Limb (tissue), 2 donors: ENCODE data around the gene MYO3B.

Experiments used
- DNase-seq, 2 donors: peaks; one replicate each; pipeline ENCODE4 v3.0.0-alpha.2; 2016; ENCODE audit errors: extremely low spot score in 2 of 2

Gene MYO3B

GRCh38 chr2:170301626-170302025 is 123.7 kb downstream of the MYO3B start:
- no peak for DNase-seq

- no peak for DNase-seq
Observed at GRCh38 chr2:170305711-170306110, 127.8 kb downstream of the MYO3B start.

DNA sequence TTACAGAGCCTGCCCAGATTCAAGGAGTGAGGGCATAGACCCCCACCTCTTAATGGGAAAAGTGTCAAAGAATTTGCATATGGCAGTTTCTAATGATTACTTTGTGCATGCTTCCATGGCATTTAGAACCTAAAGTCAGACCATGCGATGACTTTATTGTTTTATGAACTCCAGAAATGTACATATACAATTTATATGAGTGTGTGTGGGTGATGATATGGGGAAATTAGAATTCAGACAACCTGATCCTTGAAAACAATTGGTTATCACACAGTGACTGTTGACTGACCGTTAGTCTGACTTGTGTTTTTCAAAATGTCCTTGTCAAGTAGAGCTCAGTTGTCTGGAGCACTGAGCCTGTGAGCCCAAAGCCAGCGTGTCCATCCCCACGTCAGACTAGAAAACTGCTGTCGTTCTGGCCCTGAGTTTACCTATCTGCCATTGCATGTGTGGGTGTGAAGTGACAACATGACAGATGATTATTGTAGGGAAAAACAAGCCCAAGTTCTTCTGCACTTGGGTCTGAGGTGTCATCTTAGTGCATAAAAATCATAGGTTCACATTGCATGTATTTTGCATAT is 128.4 kb downstream of the MYO3B start:
- no peak for DNase-seq

GRCh38 chr2:170307052-170307451 is 129.1 kb downstream of the MYO3B start:
- no peak for DNase-seq

DNA sequence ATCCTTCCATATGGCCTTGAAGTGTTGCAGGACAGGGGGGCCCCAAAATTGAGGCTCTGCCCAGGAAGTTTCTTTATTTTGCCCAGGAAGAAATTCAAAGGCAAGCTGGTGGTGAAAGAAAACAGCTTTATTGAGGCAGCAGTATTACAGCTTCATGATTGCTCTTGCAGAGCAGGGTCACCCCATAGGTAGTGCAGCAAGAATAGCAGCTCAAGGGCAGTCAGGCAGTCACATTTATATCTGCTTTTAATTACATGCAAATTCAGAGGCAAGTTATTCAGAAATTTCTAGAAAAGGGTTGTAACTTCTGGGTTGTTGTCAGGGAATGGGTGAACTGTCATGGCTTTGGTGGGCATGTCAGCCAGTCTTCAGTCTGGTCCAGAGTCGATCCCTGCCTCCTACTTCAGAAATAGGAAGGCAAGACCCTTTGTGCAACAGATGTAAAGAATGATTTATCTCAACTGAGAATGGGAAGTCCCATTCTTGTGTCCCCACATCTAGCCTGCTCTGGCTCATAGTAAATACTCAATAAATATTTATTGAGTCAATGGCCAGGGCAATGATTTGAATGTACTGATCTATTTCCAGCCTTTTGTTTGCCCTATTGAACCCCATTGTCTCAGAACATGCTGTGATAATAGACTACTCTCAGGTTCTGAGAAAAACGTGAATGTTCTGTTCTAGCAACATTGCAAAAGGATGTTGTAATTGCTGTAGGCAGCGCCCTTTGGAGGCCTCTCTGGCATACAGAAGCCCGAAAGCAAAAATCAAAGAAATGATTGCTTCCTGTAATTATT is 129.8 kb downstream of the MYO3B start:
- no peak for DNase-seq

GRCh38 chr2:170310876-170311502 is 133.0 kb downstream of the MYO3B start:
- no peak for DNase-seq

- DNase-seq, result peak; percentile 42 to 44
Observed at GRCh38 chr2:170313347-170313991, 135.5 kb downstream of the MYO3B start.

- DNase-seq, result no peak
Observed at GRCh38 chr2:170313992-170314348, 136.0 kb downstream of the MYO3B start.

- no peak for DNase-seq
Observed at GRCh38 chr2:170314744-170315447, 136.9 kb downstream of the MYO3B start.

- DNase-seq, result no peak
Observed at GRCh38 chr2:170320948-170321347, 143.0 kb downstream of the MYO3B start.

- no peak for DNase-seq
Observed at GRCh38 chr2:170321526-170321925, 143.6 kb downstream of the MYO3B start.

- DNase-seq, result no peak
Observed at GRCh38 chr2:170322140-170322766, 144.3 kb downstream of the MYO3B start.

- no peak for DNase-seq
Observed at GRCh38 chr2:170323743-170324142, 145.8 kb downstream of the MYO3B start.

DNA sequence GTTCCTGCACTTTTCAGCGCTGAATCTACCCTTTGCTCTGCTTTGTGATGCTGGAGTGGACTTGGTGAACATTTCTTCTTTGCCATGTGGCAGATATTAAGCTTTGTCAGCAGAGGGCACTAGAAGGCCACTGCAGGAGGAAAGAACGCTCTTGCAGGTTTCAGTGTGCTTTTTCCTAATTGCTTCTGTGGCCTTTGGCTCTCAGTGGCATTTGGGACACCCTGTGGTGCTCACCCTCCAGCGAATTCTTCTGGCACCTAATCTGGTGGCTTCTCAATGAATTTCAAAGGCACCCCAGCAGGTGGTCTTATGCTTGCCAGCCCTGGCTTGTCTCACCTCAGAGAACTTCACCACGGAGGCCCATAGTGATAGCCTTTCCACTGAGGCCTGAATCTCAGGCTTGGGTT is 146.7 kb downstream of the MYO3B start:
- DNase-seq, result peak; percentile 29 to 40

- no peak for DNase-seq
Observed at GRCh38 chr2:170330881-170331280, 152.9 kb downstream of the MYO3B start.

DNA sequence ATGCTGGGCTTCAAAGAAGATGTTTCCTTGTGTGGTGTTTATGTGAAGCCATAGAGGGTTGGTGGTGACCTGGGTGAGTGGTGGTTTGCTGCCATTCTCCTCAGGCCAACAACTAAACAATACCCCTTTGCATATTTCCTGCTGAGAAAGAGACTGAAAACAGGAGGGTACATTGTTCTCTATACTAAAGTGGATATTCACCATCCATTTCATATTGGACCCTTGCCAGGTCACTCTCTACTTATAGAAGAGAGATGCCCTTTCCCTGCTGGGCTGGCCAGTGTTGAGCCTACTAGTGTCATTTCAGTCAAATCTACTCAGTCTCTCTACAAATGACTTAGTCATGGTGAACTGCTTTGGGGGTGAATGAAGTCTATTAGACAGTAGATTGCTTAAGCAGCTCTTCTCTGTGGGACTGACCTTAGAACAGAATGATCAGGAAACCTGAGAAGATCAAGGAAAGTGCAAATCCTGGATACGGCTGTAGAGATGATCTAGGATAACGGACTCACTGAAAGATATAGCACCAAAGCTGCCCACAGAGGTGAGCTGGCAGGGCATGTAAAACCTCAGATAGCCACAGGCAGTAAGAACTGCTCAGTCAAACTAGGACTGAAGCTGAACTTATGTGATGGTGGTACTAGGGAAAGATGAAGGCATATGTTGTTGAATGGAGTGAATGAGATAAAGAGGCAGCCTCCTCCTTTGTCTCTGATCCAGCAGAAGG is 154.9 kb downstream of the MYO3B start:
- DNase-seq, result no peak

DNA sequence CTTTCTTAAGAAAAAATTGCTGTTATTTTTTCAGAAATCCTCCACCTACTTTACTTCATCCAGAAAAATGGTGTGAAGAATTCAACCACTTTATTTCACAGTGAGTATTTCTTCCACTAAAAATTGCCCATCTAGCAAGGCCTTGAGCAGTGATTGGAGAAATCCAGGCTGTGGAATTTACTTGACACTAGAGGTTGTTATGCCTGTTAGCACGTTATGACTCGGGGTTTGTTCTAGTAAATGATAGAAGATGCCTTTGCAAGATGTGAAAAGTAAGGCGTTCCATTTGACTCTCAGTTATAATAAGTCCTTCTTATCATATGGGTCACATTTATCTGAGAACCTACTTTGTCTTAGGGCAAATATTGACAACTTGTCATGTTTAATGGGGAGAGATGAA is 157.4 kb downstream of the MYO3B start:
- no peak for DNase-seq

DNA sequence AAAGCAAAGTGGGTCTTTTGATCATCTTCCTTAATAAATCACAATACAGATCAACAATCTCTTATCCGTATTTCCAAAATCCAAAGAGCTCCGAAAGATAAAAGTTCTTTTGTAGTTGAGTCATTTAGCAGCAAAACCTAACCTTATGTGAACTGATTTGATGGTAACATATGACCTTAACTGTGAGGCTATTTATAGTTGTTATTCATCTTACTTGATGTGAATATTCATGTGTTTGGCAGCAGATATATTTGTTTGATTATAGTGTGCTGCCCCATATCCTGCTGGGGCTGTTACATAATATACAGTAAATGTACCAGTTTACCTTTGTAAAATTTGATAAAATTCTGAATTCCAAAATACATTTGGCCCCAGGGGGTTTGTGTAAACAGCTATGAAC is 158.5 kb downstream of the MYO3B start:
- DNase-seq, result no peak

DNA sequence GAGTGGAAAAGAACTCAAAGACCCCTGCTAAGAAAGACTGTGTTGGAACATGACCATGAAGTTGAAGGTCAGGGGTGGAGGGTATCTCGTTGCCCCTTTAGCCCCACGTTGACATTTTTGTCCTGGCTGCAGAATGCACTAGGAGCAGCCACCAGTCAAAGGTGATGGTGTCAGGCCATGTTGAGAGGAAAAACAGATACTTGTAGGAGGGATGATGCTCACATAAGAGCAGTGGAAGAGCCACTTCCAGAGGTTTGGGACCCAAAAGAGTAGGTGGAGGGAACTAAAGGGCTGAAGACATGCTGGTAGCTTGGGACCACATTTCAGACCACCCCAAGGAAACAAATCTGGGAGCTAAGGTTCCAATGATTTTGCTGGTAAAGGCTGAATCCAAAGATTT is 159.0 kb downstream of the MYO3B start:
- DNase-seq, result no peak

DNA sequence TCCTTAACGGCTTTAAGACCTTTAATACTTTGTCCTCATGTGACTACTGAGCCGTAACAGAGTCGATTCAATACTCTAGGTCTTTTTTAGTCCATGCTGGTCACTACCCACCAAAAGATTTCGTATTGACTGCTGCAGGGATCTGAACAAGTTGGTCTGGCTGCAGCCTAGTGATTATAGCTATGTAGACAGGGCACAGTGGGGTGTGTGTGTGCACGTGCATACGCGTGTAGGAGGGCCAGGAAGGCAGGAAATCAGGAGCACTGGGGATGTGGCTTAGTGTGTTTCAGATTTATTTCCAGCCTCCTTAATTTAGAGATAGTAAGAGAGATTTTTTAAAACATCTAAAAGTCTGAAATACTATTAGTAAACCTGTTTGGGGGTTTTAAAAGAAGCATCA is 161.4 kb downstream of the MYO3B start:
- no peak for DNase-seq
